Effector memory CD4-positive, alpha-beta T cell (primary cell): ENCODE results near the gene COL6A2.

ENCODE experiments used
- DNase-seq, 3 donors: peaks; one replicate each; pipeline ENCODE4 v3.0.0-alpha.2; 2020
- H3K27ac ChIP-seq: 2 replicates; pipeline ENCODE4 v1.7.0; 2013; ENCODE audit warnings: mild to moderate bottlenecking, low read length, moderate library complexity; ENCODE audit not compliant: insufficient read depth, poor library complexity, severe bottlenecking
- H3K27me3 ChIP-seq: replicated peaks from 2 replicates; pipeline ENCODE4 v1.7.0; 2013; ENCODE audit warnings: mild to moderate bottlenecking, low read length; ENCODE audit not compliant: insufficient read depth, control insufficient read depth, poor library complexity, severe bottlenecking
- H3K36me3 ChIP-seq: 2 replicates; pipeline ENCODE4 v1.7.0; 2013; ENCODE audit warnings: mild to moderate bottlenecking, low read length, moderate library complexity; ENCODE audit not compliant: control insufficient read depth, insufficient read depth
- H3K4me1 ChIP-seq: 2 replicates; pipeline ENCODE4 v1.7.0; 2013; ENCODE audit warnings: low read length, mild to moderate bottlenecking; ENCODE audit not compliant: control insufficient read depth, insufficient read depth, poor library complexity, severe bottlenecking
- H3K4me3 ChIP-seq: 2 replicates; pipeline ENCODE4 v1.7.0; 2013; ENCODE audit warnings: low read length, low read depth, mild to moderate bottlenecking; ENCODE audit not compliant: insufficient read depth, poor library complexity, severe bottlenecking
- H3K9me3 ChIP-seq: 2 replicates; pipeline ENCODE4 v1.7.0; 2013; ENCODE audit warnings: mild to moderate bottlenecking, low read length, moderate library complexity; ENCODE audit not compliant: control insufficient read depth

Gene COL6A2

DNA sequence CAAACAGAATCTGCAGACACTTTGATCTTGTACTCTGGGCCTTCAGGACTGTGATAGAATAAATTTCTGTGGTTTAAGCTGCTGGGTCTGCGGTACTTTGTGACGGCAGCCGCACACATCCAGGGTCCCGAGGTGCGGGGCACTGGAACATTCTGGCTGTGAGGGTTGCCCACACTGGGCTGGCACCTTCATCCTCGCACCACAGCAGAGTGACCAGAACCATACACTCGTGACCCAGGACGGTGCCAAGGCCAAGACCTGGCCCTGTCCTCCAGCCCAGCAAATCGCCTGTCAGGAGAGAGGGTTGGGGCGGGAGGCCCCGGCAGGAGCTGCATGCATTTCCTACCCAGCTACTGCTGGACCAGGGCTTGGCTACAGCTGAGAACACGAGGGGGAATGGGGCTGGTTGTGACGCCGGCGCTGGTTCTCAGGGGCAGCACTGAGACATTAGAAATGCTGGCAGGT, 60.1 kb downstream of the COL6A2 start:
- Histone ChIP-seq H3K4me1 (no peaks in the 10 kb centered on the region), H3K36me3 (no peaks in the 10 kb centered on the region), H3K27ac (no peak overlapping the region), H3K9me3 (no peaks in the 10 kb centered on the region), H3K4me3 (no peak overlapping the region), H3K27me3 (no peaks in the 10 kb centered on the region)
- DNase-seq, result no peak

DNA sequence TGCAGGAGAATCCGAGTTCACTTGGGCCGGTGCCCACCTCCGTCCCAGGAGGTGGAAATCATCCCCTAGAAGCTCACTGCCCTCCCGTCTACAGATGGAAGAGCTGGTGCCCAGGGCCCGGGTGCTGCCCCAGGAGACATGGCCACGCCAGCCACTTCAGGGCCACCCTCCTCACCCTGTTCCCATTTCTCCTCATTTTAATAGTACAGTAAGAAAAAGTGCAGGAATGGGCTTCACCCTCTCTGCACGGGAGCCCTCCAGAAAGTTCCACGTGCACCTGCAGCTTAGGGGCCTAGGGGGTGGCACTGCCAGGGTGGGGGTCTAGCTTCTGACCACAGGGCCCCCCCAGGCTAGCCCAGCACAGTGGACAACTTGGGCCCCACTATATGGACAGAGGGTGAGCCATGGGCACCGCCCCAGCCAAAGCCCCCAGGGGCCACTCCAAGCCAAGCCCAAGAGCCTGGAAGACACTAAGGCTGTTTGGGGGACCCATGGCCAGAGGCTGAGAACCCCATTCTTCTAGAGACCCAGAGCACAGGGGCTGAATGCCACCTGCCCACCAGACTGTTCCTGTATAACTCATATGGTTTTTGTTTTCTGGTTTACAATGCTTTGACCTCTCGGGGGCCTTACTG, 60.9 kb downstream of the COL6A2 start:
- Histone ChIP-seq H3K4me3 (no peak overlapping the region), H3K4me1 (no peaks in the 10 kb centered on the region), H3K27me3 (no peaks in the 10 kb centered on the region), H3K27ac (no peak overlapping the region), H3K9me3 (no peaks in the 10 kb centered on the region), H3K36me3 (no peaks in the 10 kb centered on the region)
- no peak for DNase-seq

DNA sequence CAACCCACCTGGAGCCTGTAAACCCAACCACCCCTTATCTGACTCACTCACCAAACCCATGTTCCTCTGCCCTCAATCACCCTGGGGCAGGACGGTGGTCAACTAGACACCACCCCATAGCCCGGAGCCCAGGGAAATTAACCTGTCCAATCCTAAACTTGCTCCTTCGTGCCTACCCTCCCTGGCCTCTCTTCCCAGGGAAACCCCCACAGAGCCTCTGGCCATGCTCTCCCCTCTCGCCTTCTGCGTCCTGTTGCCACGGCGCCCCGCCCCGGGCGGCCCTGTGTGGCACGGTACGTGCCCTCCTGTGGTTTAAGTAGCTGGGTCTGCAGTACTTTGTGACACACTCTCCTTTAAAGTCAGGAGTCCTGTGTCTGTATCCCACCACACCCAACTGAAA, 61.5 kb downstream of the COL6A2 start:
- Histone ChIP-seq H3K9me3 (no peaks in the 10 kb centered on the region), H3K36me3 (no peaks in the 10 kb centered on the region), H3K27me3 (no peaks in the 10 kb centered on the region), H3K4me3 (no peak overlapping the region), H3K27ac (no peak overlapping the region), H3K4me1 (no peaks in the 10 kb centered on the region)
- no peak for DNase-seq

DNA sequence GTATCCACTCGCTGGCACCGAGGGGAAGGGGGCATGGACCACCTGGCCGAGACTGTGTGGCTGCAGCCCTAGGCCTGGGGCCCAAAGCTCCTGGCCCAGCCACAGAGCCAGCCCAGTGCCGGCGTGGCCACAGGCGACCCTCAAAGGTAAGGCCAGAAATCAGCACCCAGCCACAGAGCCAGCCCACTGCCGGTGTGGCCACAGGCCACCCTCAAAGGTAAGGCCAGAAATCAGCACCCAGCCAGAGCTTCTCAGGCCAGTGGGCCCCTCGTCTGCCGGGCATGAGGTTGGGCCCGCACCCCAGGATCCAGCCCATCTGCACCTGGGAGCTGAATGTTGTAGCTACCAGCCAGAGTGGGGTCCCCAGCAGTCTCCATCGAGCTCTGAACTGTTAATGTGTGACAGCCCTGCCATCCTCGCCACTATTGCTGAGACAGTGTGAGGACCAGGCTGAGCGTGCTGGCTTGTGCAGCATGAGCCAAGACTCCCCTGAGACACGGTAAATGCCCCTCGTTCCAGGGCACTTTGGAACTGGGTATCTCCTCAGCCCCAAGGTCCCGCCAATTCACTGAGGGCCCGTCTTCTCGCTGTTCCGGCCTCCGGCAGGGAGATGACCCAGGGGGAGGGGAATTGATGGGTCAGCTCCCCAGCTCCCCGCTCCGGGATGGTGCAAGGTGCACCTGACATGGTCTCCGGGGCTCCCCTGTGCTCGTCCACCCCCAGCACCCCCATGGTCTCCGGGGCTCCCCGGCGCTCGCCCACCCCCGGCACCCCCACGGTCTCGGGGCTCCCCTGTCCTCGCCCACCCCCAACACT, 62.1 kb downstream of the COL6A2 start:
- H3K4me3 ChIP-seq, result no peak overlapping the region
- no peaks in the 10 kb centered on the region for H3K36me3 ChIP-seq
- no peak for DNase-seq

DNA sequence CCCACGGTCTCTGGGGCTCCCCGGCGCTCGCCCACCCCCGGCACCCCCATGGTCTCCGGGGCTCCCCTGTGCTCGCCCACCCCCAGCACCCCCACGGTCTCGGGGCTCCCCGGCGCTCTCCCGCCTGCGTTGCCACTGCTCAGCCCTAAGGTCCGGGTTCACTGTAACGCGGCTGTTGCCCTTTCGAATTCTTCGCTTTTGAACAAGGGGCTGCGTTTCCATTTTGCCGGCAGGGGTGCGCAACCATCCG, 62.7 kb downstream of the COL6A2 start:
- DNase-seq, result no peak
- Histone ChIP-seq H3K27me3 (no peaks in the 10 kb centered on the region), H3K4me1 (no peaks in the 10 kb centered on the region), H3K36me3 (no peaks in the 10 kb centered on the region), H3K27ac (no peak overlapping the region), H3K4me3 (no peak overlapping the region), H3K9me3 (no peaks in the 10 kb centered on the region)

More for the DNA sequence above, 62.1 kb downstream of the COL6A2 start:
- Histone ChIP-seq H3K27me3 (no peaks in the 10 kb centered on the region), H3K9me3 (no peaks in the 10 kb centered on the region), H3K27ac (no peak overlapping the region), H3K4me1 (no peaks in the 10 kb centered on the region)

DNA sequence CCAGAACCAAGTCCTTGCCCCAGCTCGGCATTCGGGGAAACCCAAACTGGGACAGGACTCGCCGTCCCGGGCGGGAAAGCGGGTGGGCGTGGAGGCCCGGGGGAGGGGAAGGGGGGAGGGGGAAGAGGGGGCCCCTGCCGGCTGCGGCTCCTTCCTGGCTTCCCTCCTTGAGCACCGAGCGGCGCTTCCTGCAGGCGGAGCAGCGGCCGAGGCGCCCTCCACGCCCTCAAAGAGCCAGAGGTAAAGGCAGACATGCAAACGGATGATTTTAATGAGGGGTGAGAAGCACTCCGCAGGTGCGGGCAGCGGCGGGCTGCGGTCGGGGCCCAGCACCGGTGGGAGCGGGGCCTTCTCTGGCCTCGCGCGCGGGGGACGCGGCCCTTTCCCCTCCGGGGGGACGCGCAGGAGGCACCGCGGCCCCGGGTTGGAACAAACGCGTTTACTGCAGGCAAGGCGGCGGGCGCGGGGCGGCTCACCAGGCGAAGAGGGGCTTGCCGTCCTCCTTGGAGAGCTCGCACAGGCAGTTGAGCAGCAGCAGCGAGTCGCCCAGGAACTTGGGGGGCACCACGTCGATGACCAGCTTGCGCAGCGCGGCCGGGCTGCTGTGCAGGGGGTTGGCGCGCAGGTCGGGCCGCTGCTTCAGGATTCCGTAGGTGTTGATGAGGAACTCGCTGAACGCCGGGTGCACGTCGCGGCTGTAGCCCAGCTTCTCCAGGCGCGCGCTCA, 63.2 kb downstream of the COL6A2 start:
- no peak for DNase-seq
- Histone ChIP-seq H3K27me3 (no peaks in the 10 kb centered on the region), H3K4me1 (no peaks in the 10 kb centered on the region), H3K36me3 (no peaks in the 10 kb centered on the region), H3K27ac (no peak overlapping the region), H3K9me3 (no peaks in the 10 kb centered on the region), H3K4me3 (no peak overlapping the region)

DNA sequence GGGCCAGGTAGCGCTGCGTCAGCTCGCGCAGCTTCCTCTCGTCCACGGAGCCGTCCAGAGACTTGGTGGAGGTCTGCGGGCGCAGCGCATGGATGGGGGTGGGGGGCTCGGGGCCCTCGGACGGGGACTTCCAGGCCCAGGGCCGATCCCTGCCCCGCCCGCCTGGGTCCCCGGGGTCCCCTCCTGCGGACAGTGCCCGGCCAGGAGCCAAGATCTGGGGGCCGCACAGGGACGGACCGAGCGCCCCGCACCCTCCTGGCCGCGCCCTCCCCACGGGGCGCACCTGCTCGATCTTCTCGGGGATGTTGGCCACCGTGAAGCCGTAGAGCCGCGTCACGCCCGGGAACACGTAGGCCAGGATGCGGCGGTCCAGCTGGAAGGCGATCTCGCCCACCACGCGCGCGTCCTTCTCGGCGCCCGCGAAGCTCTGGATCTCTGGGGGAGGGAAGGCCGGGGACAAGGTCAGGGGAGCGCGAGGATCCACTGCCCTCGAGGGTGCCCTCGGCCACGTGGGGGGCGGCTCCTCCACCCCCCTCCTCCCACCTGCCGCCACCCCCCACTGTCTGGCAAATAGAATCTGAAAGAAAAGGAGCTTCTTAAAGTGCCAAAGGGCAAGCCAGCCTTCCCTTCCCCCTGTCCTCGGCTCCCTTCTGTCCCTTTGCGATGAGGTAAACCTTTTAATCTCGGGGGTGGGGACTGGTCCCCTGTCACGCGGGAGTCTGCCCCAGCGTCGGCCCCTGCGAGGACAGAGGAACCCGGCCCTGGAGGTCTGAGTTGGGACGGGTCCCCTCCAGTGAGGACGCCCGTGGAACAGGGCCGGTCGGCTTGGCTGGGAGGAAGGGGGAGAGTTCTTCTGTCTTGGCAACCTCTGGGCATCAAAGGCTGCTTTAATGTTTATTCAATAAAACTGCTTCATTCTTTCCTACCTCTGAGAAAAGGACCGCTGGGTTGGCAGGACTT, 64.0 kb downstream of the COL6A2 start:
- no peaks in the 10 kb centered on the region for H3K36me3 ChIP-seq
- H3K4me3 ChIP-seq, result no peak overlapping the region

DNA sequence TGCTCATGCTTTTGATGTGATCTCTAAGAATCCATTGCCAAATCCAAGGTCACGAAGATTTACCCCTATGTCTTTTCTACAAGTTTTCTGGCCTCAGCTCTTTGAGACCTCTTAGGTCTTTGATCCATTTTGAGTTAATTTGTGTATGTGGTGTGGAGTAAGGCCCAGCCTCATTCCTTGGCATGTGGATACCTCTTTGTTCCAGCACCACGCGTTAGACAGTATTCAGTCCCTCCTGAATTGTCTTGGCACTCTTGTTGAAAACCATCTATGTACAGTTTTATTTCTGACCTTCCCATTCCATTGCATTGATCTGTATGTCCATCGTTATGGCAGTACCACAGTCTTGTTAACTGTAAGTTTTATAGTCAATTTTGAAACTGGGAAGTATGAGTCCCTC, 65.5 kb downstream of the COL6A2 start:
- no peak overlapping the region for H3K27ac ChIP-seq
- H3K4me3 ChIP-seq, result no peak overlapping the region
- DNase-seq, result no peak
- H3K9me3 ChIP-seq, result no peaks in the 10 kb centered on the region
- no peaks in the 10 kb centered on the region for H3K27me3 ChIP-seq
- H3K4me1 ChIP-seq, result no peaks in the 10 kb centered on the region
- H3K36me3 ChIP-seq, result no peaks in the 10 kb centered on the region

More for the DNA sequence above, 64.0 kb downstream of the COL6A2 start:
- Histone ChIP-seq H3K9me3 (no peaks in the 10 kb centered on the region), H3K4me1 (no peaks in the 10 kb centered on the region), H3K27me3 (no peaks in the 10 kb centered on the region), H3K27ac (no peak overlapping the region)
- no peak for DNase-seq

DNA sequence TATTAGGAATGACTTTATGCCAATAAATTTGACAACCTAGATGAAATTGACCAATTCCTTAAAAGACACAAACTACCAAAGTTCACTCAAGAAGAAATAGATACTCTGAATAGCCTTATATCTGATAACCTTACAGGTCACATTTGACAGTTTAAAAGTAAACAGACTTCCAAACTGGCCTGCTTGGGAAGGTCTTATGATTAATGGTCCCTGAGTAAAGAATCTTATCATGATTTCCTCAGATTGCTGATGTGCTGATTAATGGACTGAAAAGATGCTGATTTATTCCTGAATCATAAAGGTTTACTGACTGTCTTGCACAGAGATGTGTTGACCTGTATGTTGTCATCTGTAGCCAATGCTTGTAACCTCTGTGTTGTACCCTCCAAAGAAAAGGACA, 67.2 kb downstream of the COL6A2 start:
- no peak for DNase-seq
- H3K9me3 ChIP-seq, result no peaks in the 10 kb centered on the region

More for the DNA sequence above, 67.2 kb downstream of the COL6A2 start:
- Histone ChIP-seq H3K27ac (no peak overlapping the region), H3K27me3 (no peaks in the 10 kb centered on the region), H3K36me3 (no peaks in the 10 kb centered on the region), H3K4me3 (no peak overlapping the region), H3K4me1 (no peaks in the 10 kb centered on the region)
